Astrocyte of the spinal cord (primary cell): ENCODE measurements around the gene GASK1A.
"Not testable (repeated sequence)": the region's sequence is repeated elsewhere in the genome, so short reads cannot be mapped to it uniquely, and the experiment has no call there.

ENCODE experiments used
- DNase-seq: peaks from one replicate; pipeline ENCODE4 v3.0.0; 2011; ENCODE audit warnings: low read depth, low spot score
- H3K4me3 ChIP-seq: 2 replicates; pipeline ENCODE4 v1.5.1; 2011; ENCODE audit warnings: low read depth, mild to moderate bottlenecking, low read length, moderate library complexity
- in situ Hi-C: cut with HindIII; loops from 2 replicates; pipeline ENCODE4 v1.10.0; 2017; ENCODE audit warnings: low sequenced_read_pairs
- TF ChIP-seq, protein P1 (sequence below): IDR thresholded peaks from 2 replicates; pipeline ENCODE4 v1.5.1; 2012; ENCODE audit warnings: low read depth, mild to moderate bottlenecking, low read length, inconsistent platforms

Gene GASK1A

GRCh38 chr3:43036621-43037423 lies 57.7 kb downstream of the GASK1A start:
- DNase-seq = no peak
- TF ChIP-seq, protein P1, sequence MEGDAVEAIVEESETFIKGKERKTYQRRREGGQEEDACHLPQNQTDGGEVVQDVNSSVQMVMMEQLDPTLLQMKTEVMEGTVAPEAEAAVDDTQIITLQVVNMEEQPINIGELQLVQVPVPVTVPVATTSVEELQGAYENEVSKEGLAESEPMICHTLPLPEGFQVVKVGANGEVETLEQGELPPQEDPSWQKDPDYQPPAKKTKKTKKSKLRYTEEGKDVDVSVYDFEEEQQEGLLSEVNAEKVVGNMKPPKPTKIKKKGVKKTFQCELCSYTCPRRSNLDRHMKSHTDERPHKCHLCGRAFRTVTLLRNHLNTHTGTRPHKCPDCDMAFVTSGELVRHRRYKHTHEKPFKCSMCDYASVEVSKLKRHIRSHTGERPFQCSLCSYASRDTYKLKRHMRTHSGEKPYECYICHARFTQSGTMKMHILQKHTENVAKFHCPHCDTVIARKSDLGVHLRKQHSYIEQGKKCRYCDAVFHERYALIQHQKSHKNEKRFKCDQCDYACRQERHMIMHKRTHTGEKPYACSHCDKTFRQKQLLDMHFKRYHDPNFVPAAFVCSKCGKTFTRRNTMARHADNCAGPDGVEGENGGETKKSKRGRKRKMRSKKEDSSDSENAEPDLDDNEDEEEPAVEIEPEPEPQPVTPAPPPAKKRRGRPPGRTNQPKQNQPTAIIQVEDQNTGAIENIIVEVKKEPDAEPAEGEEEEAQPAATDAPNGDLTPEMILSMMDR = no peak
- in situ Hi-C loops = no loop called here
- no peak overlapping the region for H3K4me3 ChIP-seq

DNA sequence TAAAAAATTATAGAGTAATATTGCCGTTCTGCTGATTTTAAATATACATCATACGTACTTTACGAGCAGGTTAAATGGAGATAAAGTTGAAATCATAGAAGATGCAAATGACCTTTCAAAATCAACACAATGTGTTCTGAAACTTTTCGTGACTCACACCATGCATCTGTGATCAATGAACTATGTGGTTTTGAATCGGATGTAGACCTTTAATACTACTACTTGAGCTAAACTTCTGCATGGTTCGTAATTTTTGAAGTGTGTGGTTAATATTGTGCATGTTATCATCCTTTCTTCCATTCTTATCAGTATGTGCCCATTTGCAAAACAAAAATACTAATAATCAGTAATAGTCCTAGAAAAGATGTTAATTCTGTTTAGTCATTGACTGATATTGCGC lies 58.9 kb downstream of the GASK1A start:
- TF ChIP-seq, protein P1 = no peak
- DNase-seq = no peak
- in situ Hi-C loops = no loop called here

DNA sequence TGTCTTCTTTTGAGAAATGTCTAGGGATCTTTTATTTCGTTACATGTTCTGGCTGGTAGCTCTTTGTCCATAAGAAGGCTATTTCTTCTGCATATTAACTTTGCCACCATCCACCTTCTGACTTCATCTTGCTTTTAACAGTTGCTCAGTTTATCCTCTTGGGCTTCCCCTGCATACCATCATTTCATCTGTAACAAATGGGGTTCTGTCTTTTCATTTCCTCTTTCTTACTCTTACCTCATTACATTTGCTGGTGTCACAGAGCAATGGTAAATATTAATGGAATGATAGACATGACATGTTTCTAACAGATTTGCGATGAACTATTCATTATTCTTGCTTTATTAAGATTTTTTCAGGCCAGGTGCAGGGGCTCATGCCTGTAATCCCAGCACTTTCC lies 62.4 kb downstream of the GASK1A start:
- in situ Hi-C loops = no loop called here
- TF ChIP-seq, protein P1 = no peak
- no peak overlapping the region for H3K4me3 ChIP-seq
- DNase-seq = no peak

More for the DNA sequence above, 58.9 kb downstream of the GASK1A start:
- H3K4me3 ChIP-seq = no peak overlapping the region

DNA sequence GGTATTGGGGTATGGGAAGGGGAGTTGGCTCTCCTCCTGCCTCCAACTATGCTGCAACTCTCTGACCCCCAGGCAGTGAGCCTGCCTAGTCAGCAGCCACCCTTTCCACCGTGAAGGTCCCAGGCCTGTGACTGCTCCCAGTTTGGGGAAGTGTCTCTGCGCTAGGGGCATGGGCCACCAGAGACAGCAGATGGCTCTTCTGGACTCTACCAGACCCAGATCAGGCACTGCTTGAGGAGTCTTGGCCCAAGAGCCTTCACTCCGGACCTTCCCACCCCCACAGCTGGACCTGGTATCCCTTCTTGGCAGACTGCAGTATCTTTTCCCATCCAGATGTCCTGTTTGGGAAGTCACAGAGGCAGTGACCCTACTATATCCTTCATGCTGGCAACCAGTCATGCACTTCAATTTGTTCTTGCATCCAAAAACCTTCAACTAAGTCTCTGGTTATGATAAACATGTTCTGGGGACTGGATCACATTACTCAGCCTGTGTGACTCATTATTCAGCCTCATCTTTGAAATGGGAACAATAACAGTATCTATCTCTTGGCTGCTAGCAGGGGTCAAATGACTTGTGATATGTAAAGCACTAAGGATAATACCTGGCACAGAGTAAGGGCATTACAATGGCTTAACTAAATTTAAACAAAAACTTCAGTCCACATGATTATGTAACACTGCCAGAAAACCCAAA lies 64.1 kb downstream of the GASK1A start:
- TF ChIP-seq, protein P1 = no peak
- no peak overlapping the region for H3K4me3 ChIP-seq
- no peak for DNase-seq
- in situ Hi-C loops = no loop called here

DNA sequence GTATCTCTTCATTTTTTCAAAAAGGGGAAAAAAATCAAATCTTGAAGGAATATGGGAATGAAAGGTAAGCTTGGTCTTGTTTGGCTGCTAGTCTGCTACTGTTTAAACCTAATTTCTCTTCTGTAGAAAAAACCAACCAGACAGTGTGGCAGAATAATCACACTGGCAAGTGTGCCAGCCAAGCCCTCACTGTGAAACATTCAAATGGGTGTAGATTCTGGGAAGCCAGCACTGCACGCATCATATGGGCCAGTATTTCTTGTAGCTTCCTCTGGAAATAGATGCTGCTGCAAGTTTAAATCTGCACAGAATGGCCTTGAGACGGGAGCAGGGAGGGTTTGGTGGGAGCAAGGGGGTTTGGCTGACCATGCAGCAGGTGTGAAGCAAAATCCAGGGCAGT lies 64.7 kb downstream of the GASK1A start:
- no peak overlapping the region for H3K4me3 ChIP-seq
- TF ChIP-seq, protein P1 = no peak
- in situ Hi-C loops = no loop called here
- no peak for DNase-seq

- DNase-seq, in situ Hi-C loops, H3K4me3 ChIP-seq: not testable (repeated sequence)
Measured at GRCh38 chr3:43045079-43045478, 66.0 kb downstream of the GASK1A start.

GRCh38 chr3:43046583-43046982 lies 67.5 kb downstream of the GASK1A start:
- H3K4me3 ChIP-seq = no peak overlapping the region
- no peak for DNase-seq
- in situ Hi-C loops = no loop called here
- TF ChIP-seq, protein P1 = no peak
